HepG2 (cell line): ENCODE data around the gene NLGN4X. TPM values are rescaled to one million over a fixed set of nuclear protein-coding genes. Genes with fewer than 3 reads are reported as not detected.

Experiments
- ATAC-seq: fragments of 200-7000 bp; cut with Tn5 transposase; 3 replicates; pipeline ENCODE4 v1.9.1; 2020; ENCODE audit warnings: mild to moderate bottlenecking, moderate library complexity
- BruUV-seq: library from RNA; stranded (reverse); fragments of 400-500 nt; replicated peaks from 2 replicates; lab custom pipeline; 2021; lab: Mats Ljungman, UMichigan
- CTCF ChIA-PET: fragments of 300-600 bp; formaldehyde crosslinking; extraction: SDS; loops from one replicate; lab custom pipeline; 2021; ENCODE audit warnings: low total read pairs, inconsistent platforms, low intra/inter-chr PET ratio; lab: Yijun Ruan, JAX
- POLR2A ChIA-PET: fragments of 350-600 bp; sonication (Branson Sonifier 250); formaldehyde crosslinking; loops from one replicate; lab custom pipeline; 2020; ENCODE audit warnings: antibody characterized with exemption, inconsistent platforms; lab: Yijun Ruan, JAX
- DNase-seq: peaks from one replicate; pipeline ENCODE4 v3.0.0-alpha.2; 2015; ENCODE audit warnings: low spot score
- FAIRE-seq: peaks from 3 replicates; lab custom pipeline; 2011; peaks lifted over from hg19 to GRCh38; lab: Jason Lieb, UNC
- H2AFZ ChIP-seq: one replicate; pipeline ENCODE4 v1.6.1; 2011; ENCODE audit warnings: low read length, inconsistent platforms
- H3K27ac ChIP-seq: fragments of 300-600 bp; 3 replicates; pipeline ENCODE4 v1.8.0; 2011; ENCODE audit warnings: mixed run types, mild to moderate bottlenecking, mixed read lengths, low read length, inconsistent platforms; ENCODE audit not compliant: insufficient read depth; ENCODE audit errors: extremely low read length
- H3K27me3 ChIP-seq, 2 experiments: fragments of 200-600 bp in 1 of 2; 2 replicates in 1 of 2; 3 replicates in 1 of 2; pipeline versions ENCODE4 v1.6.0 to v1.8.0; 2011; ENCODE audit warnings: low read length in 2 of 2, mild to moderate bottlenecking in 2 of 2, moderate library complexity in 2 of 2, inconsistent platforms in 1 of 2; ENCODE audit not compliant: insufficient read depth in 2 of 2, control insufficient read depth in 1 of 2
- H3K36me3 ChIP-seq, 2 experiments: fragments of 200-600 bp in 1 of 2; replicated peaks in 1 of 2; 2 replicates in 1 of 2; 3 replicates in 1 of 2; pipeline versions ENCODE4 v1.5.1 to v1.8.0; 2011; ENCODE audit warnings: low read length in 2 of 2, inconsistent platforms in 1 of 2; ENCODE audit not compliant: insufficient read depth in 2 of 2, control insufficient read depth in 1 of 2
- H3K4me1 ChIP-seq: 2 replicates; pipeline ENCODE4 v1.5.1; 2012; ENCODE audit warnings: low read length, inconsistent platforms; ENCODE audit not compliant: insufficient read depth
- H3K4me2 ChIP-seq: 2 replicates; pipeline ENCODE4 v1.6.0; 2011; ENCODE audit warnings: low read depth, low read length, inconsistent platforms
- H3K4me3 ChIP-seq, 3 experiments: fragments of 200-600 bp in 1 of 3; sonication (generic), shearing (Covaris generic) in 1 of 3; replicated peaks in 1 of 3; 2 replicates each; pipeline ENCODE4 v1.5.1; 2011 to 2016; ENCODE audit warnings: low read length in 3 of 3, inconsistent platforms in 2 of 3, low read depth in 2 of 3, mild to moderate bottlenecking in 2 of 3, control low read depth in 1 of 3, mixed read lengths in 1 of 3; ENCODE audit not compliant: insufficient read depth in 1 of 3
- H3K79me2 ChIP-seq: one replicate; pipeline ENCODE4 v1.6.1; 2011; ENCODE audit warnings: low read length, inconsistent platforms; ENCODE audit not compliant: insufficient read depth
- H3K9ac ChIP-seq: 2 replicates; pipeline ENCODE4 v1.6.0; 2011; ENCODE audit warnings: mild to moderate bottlenecking, low read depth, low read length, inconsistent platforms; ENCODE audit not compliant: insufficient read depth
- H3K9me3 ChIP-seq: 2 replicates; pipeline ENCODE4 v1.5.1; 2012; ENCODE audit warnings: mild to moderate bottlenecking, low read length
- H4K20me1 ChIP-seq: 2 replicates; pipeline ENCODE4 v1.6.0; 2011; ENCODE audit warnings: inconsistent platforms, mild to moderate bottlenecking, low read length, moderate library complexity; ENCODE audit not compliant: insufficient read depth
- AGO1 ChIP-seq: fragments of 200-400 bp; formaldehyde crosslinking; IDR thresholded peaks from 2 replicates; pipeline ENCODE4 v1.6.1; 2017; ENCODE audit warnings: mild to moderate bottlenecking, low read depth, low read length, moderate library complexity; ENCODE audit not compliant: poor library complexity, severe bottlenecking
- CREB1 ChIP-seq, 2 experiments: fragments of 450-650 bp in 1 of 2; IDR thresholded peaks; 2 replicates each; pipeline ENCODE4 v1.6.1; 2016 to 2017; ENCODE audit warnings: control low read depth in 1 of 2, mild to moderate bottlenecking in 1 of 2, missing compliant biosample characterization in 1 of 2, missing genetic modification characterization in 1 of 2
- ELF3 ChIP-seq: IDR thresholded peaks from 2 replicates; pipeline ENCODE4 v1.6.1; 2016; ENCODE audit warnings: missing genetic modification reagents, missing compliant biosample characterization
- FOXP4 ChIP-seq: sonication (generic); formaldehyde crosslinking; IDR thresholded peaks from 2 replicates; pipeline ENCODE4 v1.4.0; 2020; ENCODE audit warnings: missing genetic modification reagents
- GZF1 ChIP-seq: sonication (generic); formaldehyde crosslinking; IDR thresholded peaks from 2 replicates; pipeline ENCODE4 v1.5.1; 2020; ENCODE audit warnings: mild to moderate bottlenecking, missing genetic modification reagents
- HES4 ChIP-seq: sonication (generic); formaldehyde crosslinking; IDR thresholded peaks from 2 replicates; pipeline ENCODE4 v1.9.0; 2021; ENCODE audit warnings: mild to moderate bottlenecking, missing genetic modification reagents, borderline replicate concordance
- NBN ChIP-seq: fragments of 450-650 bp; conservative IDR thresholded peaks from 2 replicates; pipeline ENCODE4 v1.6.1; 2017
- NFKBIZ ChIP-seq: IDR thresholded peaks from 2 replicates; pipeline ENCODE4 v1.6.1; 2018; ENCODE audit warnings: missing genetic modification reagents, missing compliant biosample characterization
- NFYC ChIP-seq: IDR thresholded peaks from 2 replicates; pipeline ENCODE4 v1.6.1; 2016; ENCODE audit warnings: missing genetic modification reagents, missing compliant biosample characterization
- NONO ChIP-seq, 2 experiments: fragments of 450-650 bp in 1 of 2; sonication (generic) in 1 of 2; formaldehyde crosslinking in 1 of 2; IDR thresholded peaks in 1 of 2; conservative IDR thresholded peaks in 1 of 2; 2 replicates each; pipeline versions ENCODE4 v1.6.1 to v1.8.0; 2017 to 2022; ENCODE audit warnings: mild to moderate bottlenecking in 1 of 2, missing genetic modification reagents in 1 of 2, moderate library complexity in 1 of 2
- ONECUT2 ChIP-seq: sonication (generic); formaldehyde crosslinking; IDR thresholded peaks from 2 replicates; pipeline ENCODE4 v1.4.0; 2020; ENCODE audit warnings: missing genetic modification reagents
- RFX1 ChIP-seq: fragments of 450-650 bp; IDR thresholded peaks from 2 replicates; pipeline ENCODE4 v1.6.1; 2017
- SRSF4 ChIP-seq: fragments of 200-400 bp; formaldehyde crosslinking; IDR thresholded peaks from one replicate; pipeline ENCODE4 v1.6.1; 2018; ENCODE audit warnings: mild to moderate bottlenecking, low read depth, low read length, moderate library complexity; ENCODE audit not compliant: poor library complexity, severe bottlenecking
- ZFP1 ChIP-seq: IDR thresholded peaks from 2 replicates; pipeline ENCODE4 v1.6.1; 2016
- ZFP41 ChIP-seq: sonication (generic); formaldehyde crosslinking; IDR thresholded peaks from 2 replicates; pipeline ENCODE4 v1.4.0; 2020; ENCODE audit warnings: mild to moderate bottlenecking, missing genetic modification reagents, borderline replicate concordance
- ZNF367 ChIP-seq: sonication (generic); formaldehyde crosslinking; IDR thresholded peaks from 2 replicates; pipeline ENCODE4 v1.4.0; 2020; ENCODE audit warnings: missing genetic modification reagents, borderline replicate concordance
- ZNF619 ChIP-seq: sonication (generic); formaldehyde crosslinking; IDR thresholded peaks from 2 replicates; pipeline ENCODE4 v1.4.0; 2020; ENCODE audit warnings: mild to moderate bottlenecking, missing genetic modification reagents
- ZNF724P ChIP-seq: sonication (generic); formaldehyde crosslinking; IDR thresholded peaks from 2 replicates; pipeline ENCODE4 v1.8.0; 2022; ENCODE audit warnings: missing genetic modification reagents, borderline replicate concordance
- WGBS: methylation state at CpG from one replicate; pipeline ENCODE4 v1.1.6; 2017; ENCODE audit warnings: low lambda C conversion rate; 5-methylcytosine and 5-hydroxymethylcytosine counted together
- in situ Hi-C: cut with HindIII; loops from 2 replicates; pipeline ENCODE4 v1.10.0; 2017; ENCODE audit warnings: low pct_unique_long_range_greater_than_20kb; ENCODE audit not compliant: extremely low pct_ligation_motif_present
- intact Hi-C: fragments of 100-400 bp; cut with micrococcal nuclease; formaldehyde crosslinking; loops from one replicate; pipeline ENCODE4 v1.10.0; 2022; ENCODE audit not compliant: unreplicated experiment
- polyA plus RNA-seq, 8 experiments: library from polyadenylated mRNA; depleted of rRNA in 3 of 8; stranded (reverse) in 7 of 8; unstranded in 1 of 8; fragments of >200 nt; fragmentation: Illumina TruSeq in 4 of 8; extraction: Trizol in 4 of 8; gene quantifications; 2 replicates each; pipeline versions ENCODE4 v1.2.1 to v1.2.3, GENCODE V29; 2011 to 2016; ENCODE audit warnings: low read depth in 4 of 8, missing spikeins in 1 of 8, mixed read lengths in 1 of 8; ENCODE audit not compliant: insufficient read depth in 1 of 8
- total RNA-seq, 5 experiments: library from RNA; depleted of rRNA; stranded (reverse); fragments of >200 nt; fragmentation: Illumina TruSeq; extraction: Trizol; gene quantifications; 2 replicates each; pipeline ENCODE4 v1.2.3, GENCODE V29; 2016; ENCODE audit warnings: low read depth in 1 of 5
- TF ChIP-seq, protein P1 (sequence below): sonication (generic); formaldehyde crosslinking; IDR thresholded peaks from 2 replicates; pipeline ENCODE4 v1.8.1; 2022; ENCODE audit warnings: mild to moderate bottlenecking, missing genetic modification reagents

The NLGN4X gene
- total and polyA plus RNA-seq, 2 of the 13 experiments (the other 11 are each of a cell fraction or from before 2014, with no cell fraction given), result not detected

DNA sequence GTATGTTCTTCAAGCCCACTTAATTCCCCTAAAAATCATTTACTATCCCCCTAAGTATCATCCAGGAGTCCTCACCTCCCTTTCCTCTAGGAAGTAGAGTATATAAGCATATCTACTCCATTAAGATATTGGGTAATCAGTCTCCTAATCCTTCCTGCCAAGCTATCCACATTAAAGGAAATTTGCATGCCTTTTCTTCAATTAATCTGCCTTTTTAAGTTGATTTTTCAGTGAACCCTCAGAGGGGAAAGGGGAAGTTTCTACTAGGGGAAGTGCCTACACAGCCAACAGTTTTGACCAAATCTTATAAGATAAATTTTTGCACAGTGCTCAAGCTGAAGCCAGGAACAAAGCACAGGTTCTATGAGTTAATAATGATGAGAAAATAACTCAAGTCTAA lies 222.8 kb downstream of the NLGN4X start (continued):
- TF ChIP-seq, protein P1, sequence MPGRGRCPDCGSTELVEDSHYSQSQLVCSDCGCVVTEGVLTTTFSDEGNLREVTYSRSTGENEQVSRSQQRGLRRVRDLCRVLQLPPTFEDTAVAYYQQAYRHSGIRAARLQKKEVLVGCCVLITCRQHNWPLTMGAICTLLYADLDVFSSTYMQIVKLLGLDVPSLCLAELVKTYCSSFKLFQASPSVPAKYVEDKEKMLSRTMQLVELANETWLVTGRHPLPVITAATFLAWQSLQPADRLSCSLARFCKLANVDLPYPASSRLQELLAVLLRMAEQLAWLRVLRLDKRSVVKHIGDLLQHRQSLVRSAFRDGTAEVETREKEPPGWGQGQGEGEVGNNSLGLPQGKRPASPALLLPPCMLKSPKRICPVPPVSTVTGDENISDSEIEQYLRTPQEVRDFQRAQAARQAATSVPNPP (CRISPR knock-in tag), result no peak
- no peak for TF ChIP-seq ZNF367 (CRISPR knock-in tag)
- no peak for TF ChIP-seq ZNF619 (CRISPR knock-in tag)
- TF ChIP-seq NBN, result no peak
- TF ChIP-seq ONECUT2 (CRISPR knock-in tag), result no peak
- TF ChIP-seq FOXP4, result no peak
- TF ChIP-seq RFX1, result no peak
- TF ChIP-seq SRSF4, result no peak
- no peak for TF ChIP-seq NONO (IDR thresholded peaks at IDR 0.05)
- TF ChIP-seq NONO (CRISPR knock-in tag; conservative IDR thresholded peaks at IDR 0.05), result no peak
- TF ChIP-seq ZNF724P (CRISPR knock-in tag), result no peak
- no peak for TF ChIP-seq ZFP1 (CRISPR knock-in tag)

DNA sequence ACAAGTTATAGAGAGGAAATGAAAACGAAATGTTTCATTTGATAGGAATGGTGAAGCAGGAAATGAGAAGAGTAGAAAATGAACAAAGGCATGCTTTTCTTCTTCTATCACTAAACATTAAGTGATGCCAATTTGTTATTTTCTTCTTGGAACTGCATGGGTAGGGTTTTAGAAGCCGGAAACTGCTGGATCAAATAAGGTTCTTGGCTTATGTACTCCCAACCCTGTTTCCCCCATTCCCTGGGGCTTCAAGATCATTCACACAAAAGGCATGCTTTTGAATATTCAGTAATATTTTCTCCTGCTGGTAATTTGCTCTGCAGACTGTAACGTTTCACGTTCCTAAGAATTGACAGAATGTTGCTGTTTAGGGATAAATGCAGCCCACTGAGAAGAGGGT lies 224.1 kb downstream of the NLGN4X start:
- no peak for ATAC-seq
- no peak overlapping the region for H3K27ac ChIP-seq
- no peak for FAIRE-seq
- no peak overlapping the region for H3K4me2 ChIP-seq
- H4K20me1 ChIP-seq, result no peaks in the 10 kb centered on the region
- H3K9me3 ChIP-seq, result no peaks in the 10 kb centered on the region
- DNase-seq, result no peak
- H3K36me3 ChIP-seq, result no peaks in the 10 kb centered on the region
- TF ChIP-seq ELF3 (no peak), GZF1 (CRISPR knock-in tag) (no peak), ZFP41 (CRISPR knock-in tag) (no peak), AGO1 (no peak), NFYC (CRISPR knock-in tag) (no peak), CREB1 (IDR thresholded peaks at IDR 0.05) (no peak), CREB1 (CRISPR knock-in tag; IDR thresholded peaks at IDR 0.05) (no peak), NFKBIZ (CRISPR knock-in tag) (no peak), SRSF4 (no peak), HES4 (CRISPR knock-in tag) (no peak)
- H2AFZ ChIP-seq, result no peak overlapping the region
- BruUV-seq, result no TSS peak
- H3K4me3 ChIP-seq, result no peak overlapping the region
- intact Hi-C loops, result no loop called here
- CTCF ChIA-PET, result no interaction called here
- no peak overlapping the region for H3K9ac ChIP-seq
- in situ Hi-C loops, result no loop called here
- H3K4me1 ChIP-seq, result no peaks in the 10 kb centered on the region
- 0% methylated on average over 4 of the region's 4 CpGs for WGBS
- no peaks in the 10 kb centered on the region for H3K79me2 ChIP-seq
- POLR2A ChIA-PET, result no interaction called here
- H3K27me3 ChIP-seq, result no peaks in the 10 kb centered on the region
